Keratinocyte (primary cell): ENCODE measurements around the gene NGRN. TPM values are rescaled to one million over a fixed set of nuclear protein-coding genes. Genes with fewer than 3 reads are reported as not detected.

ENCODE experiments used
- DNase-seq: peaks from one replicate; pipeline ENCODE4 v3.0.0-alpha.2; 2011; ENCODE audit warnings: low read depth, missing footprints, low spot score
- FAIRE-seq: peaks from 2 replicates; lab custom pipeline; 2011; peaks lifted over from hg19 to GRCh38; lab: Jason Lieb, UNC
- H2AFZ ChIP-seq: 2 replicates; pipeline ENCODE4 v1.6.0; 2012; ENCODE audit warnings: low read length, control low read depth, inconsistent platforms; ENCODE audit not compliant: control insufficient read depth
- H3K27ac ChIP-seq: 2 replicates; pipeline ENCODE4 v1.5.1; 2011; ENCODE audit warnings: low read length; ENCODE audit not compliant: control insufficient read depth, insufficient read depth
- H3K27me3 ChIP-seq: 3 replicates; pipeline ENCODE4 v1.6.0; 2011; ENCODE audit warnings: low read length; ENCODE audit not compliant: control insufficient read depth, insufficient read depth; ENCODE audit errors: extremely low read depth
- H3K36me3 ChIP-seq, 2 experiments: 2 replicates in 1 of 2; 3 replicates in 1 of 2; pipeline ENCODE4 v1.5.1; 2011; ENCODE audit warnings: low read length in 2 of 2, mild to moderate bottlenecking in 1 of 2; ENCODE audit not compliant: control insufficient read depth in 2 of 2, insufficient read depth in 2 of 2; ENCODE audit errors: extremely low read depth in 1 of 2
- H3K4me1 ChIP-seq: 3 replicates; pipeline ENCODE4 v1.5.1; 2011; ENCODE audit warnings: low read length; ENCODE audit not compliant: control insufficient read depth, insufficient read depth; ENCODE audit errors: extremely low read depth
- H3K4me2 ChIP-seq: 3 replicates; pipeline ENCODE4 v1.6.0; 2011; ENCODE audit warnings: low read depth, low read length; ENCODE audit not compliant: control insufficient read depth, insufficient read depth; ENCODE audit errors: extremely low read depth
- H3K4me3 ChIP-seq, 3 experiments: fragments of 200-600 bp in 1 of 3; sonication (generic) in 1 of 3; 2 replicates in 2 of 3; 3 replicates in 1 of 3; pipeline ENCODE4 v1.5.1; 2011 to 2016; ENCODE audit warnings: low read length in 3 of 3, mild to moderate bottlenecking in 3 of 3, control low read depth in 2 of 3, inconsistent platforms in 1 of 3, low read depth in 1 of 3, mixed read lengths in 1 of 3, mixed run types in 1 of 3, moderate library complexity in 1 of 3; ENCODE audit not compliant: control insufficient read depth in 2 of 3, insufficient read depth in 2 of 3; ENCODE audit errors: extremely low read depth in 1 of 3
- H3K79me2 ChIP-seq: 2 replicates; pipeline ENCODE4 v1.6.0; 2012; ENCODE audit warnings: low read length; ENCODE audit not compliant: control insufficient read depth, insufficient read depth
- H3K9ac ChIP-seq: 3 replicates; pipeline ENCODE4 v1.6.0; 2011; ENCODE audit warnings: low read length; ENCODE audit not compliant: control insufficient read depth, insufficient read depth; ENCODE audit errors: extremely low read depth
- H3K9me1 ChIP-seq: 3 replicates; pipeline ENCODE4 v1.6.0; 2011; ENCODE audit warnings: low read length; ENCODE audit not compliant: control insufficient read depth, insufficient read depth; ENCODE audit errors: extremely low read depth
- H3K9me3 ChIP-seq: 2 replicates; pipeline ENCODE4 v1.5.1; 2012; ENCODE audit warnings: low read depth, low read length; ENCODE audit not compliant: control insufficient read depth
- H4K20me1 ChIP-seq: 3 replicates; pipeline ENCODE4 v1.6.0; 2011; ENCODE audit warnings: low read length; ENCODE audit not compliant: control insufficient read depth, insufficient read depth; ENCODE audit errors: extremely low read depth
- CTCF ChIP-seq, 3 experiments: IDR thresholded peaks in 1 of 3; conservative IDR thresholded peaks in 1 of 3; optimal IDR thresholded peaks in 1 of 3; 2 replicates in 2 of 3; 3 replicates in 1 of 3; pipeline versions ENCODE3 to v1.5.1; 2011; ENCODE audit warnings: low read length in 3 of 3, mild to moderate bottlenecking in 3 of 3, moderate library complexity in 2 of 3, control low read depth in 1 of 3, inconsistent platforms in 1 of 3; ENCODE audit not compliant: insufficient read depth in 2 of 3; ENCODE audit errors: extremely low read depth in 1 of 3
- EZH2 ChIP-seq: IDR thresholded peaks from one replicate; pipeline ENCODE4 v1.6.1; 2012; ENCODE audit warnings: inconsistent platforms, mild to moderate bottlenecking, low read length, moderate library complexity
- dilution Hi-C: fragments of 300-500 bp; cut with MboI; formaldehyde crosslinking; loops from one replicate; pipeline ENCODE4 v1.7.0; 2020; ENCODE audit warnings: low sequenced_read_pairs; ENCODE audit not compliant: extremely low pct_ligation_motif_present
- polyA plus RNA-seq, 5 experiments: library from polyadenylated mRNA; depleted of rRNA in 3 of 5; stranded (reverse) in 3 of 5; stranded (forward) in 1 of 5; unstranded in 1 of 5; fragments of >200 nt; gene quantifications; 1 replicate in 1 of 5; 2 replicates in 3 of 5; 3 replicates in 1 of 5; pipeline versions ENCODE4 v1.2.1 to v1.2.3, GENCODE V29; 2011 to 2012; ENCODE audit warnings: missing spikeins in 2 of 5, low read depth in 1 of 5, low replicate concordance in 1 of 5

The NGRN gene
- polyA plus RNA-seq, 1 donor (not counting 4 experiments of a cell fraction or from before 2014, with no cell fraction given), result 54.9 TPM

- no peaks in the 10 kb centered on the region for H3K27me3 ChIP-seq
- no peak overlapping the region for H3K4me2 ChIP-seq
- no peak for DNase-seq
- TF ChIP-seq CTCF (optimal IDR thresholded peaks at IDR 0.05 in 1 of 3, IDR thresholded peaks at IDR 0.05 in 1 of 3, conservative IDR thresholded peaks at IDR 0.05 in 1 of 3; ENCODE audit: extremely low read depth in 1 of 3, insufficient read depth in 2 of 3, low read length in 3 of 3), result no peak
- TF ChIP-seq EZH2, result no peak
- no peaks in the 10 kb centered on the region for H3K79me2 ChIP-seq
- H3K4me1 ChIP-seq, result peaks cover 6% of the 10 kb centered on the region
- peaks cover 0 to 6% of the 10 kb centered on the region in 2 experiments for H3K36me3 ChIP-seq
- H3K4me3 ChIP-seq, result no peak overlapping the region
- H3K9me1 ChIP-seq, result no peaks in the 10 kb centered on the region
- no peak overlapping the region for H3K9ac ChIP-seq
- H3K9me3 ChIP-seq, result no peaks in the 10 kb centered on the region
- H4K20me1 ChIP-seq, result no peaks in the 10 kb centered on the region
- no peak overlapping the region for H2AFZ ChIP-seq
- FAIRE-seq, result no peak
- H3K27ac ChIP-seq, result no peak overlapping the region
- dilution Hi-C loops, result no loop called here
Measured at GRCh38 chr15:90239371-90239770, 26.1 kb upstream of the NGRN start.

GRCh38 chr15:90240856-90241255 is 24.6 kb upstream of the NGRN start:
- no peak overlapping the region for H2AFZ ChIP-seq
- no peak for FAIRE-seq
- peaks cover 0 to 6% of the 10 kb centered on the region in 2 experiments for H3K36me3 ChIP-seq
- H3K9me1 ChIP-seq, result no peaks in the 10 kb centered on the region
- no peaks in the 10 kb centered on the region for H3K4me1 ChIP-seq
- dilution Hi-C loops, result no loop called here
- no peaks in the 10 kb centered on the region for H3K9me3 ChIP-seq
- H3K4me2 ChIP-seq, result no peak overlapping the region
- no peaks in the 10 kb centered on the region for H4K20me1 ChIP-seq
- no peak overlapping the region for H3K27ac ChIP-seq
- TF ChIP-seq EZH2 (no peak), CTCF (optimal IDR thresholded peaks at IDR 0.05 in 1 of 3, IDR thresholded peaks at IDR 0.05 in 1 of 3, conservative IDR thresholded peaks at IDR 0.05 in 1 of 3; ENCODE audit: extremely low read depth in 1 of 3, insufficient read depth in 2 of 3, low read length in 3 of 3) (no peak)
- DNase-seq, result no peak
- H3K27me3 ChIP-seq, result no peaks in the 10 kb centered on the region
- H3K9ac ChIP-seq, result no peak overlapping the region
- no peak overlapping the region for H3K4me3 ChIP-seq
- no peaks in the 10 kb centered on the region for H3K79me2 ChIP-seq
